ENCODE measurements around the gene TFRC.
"Not testable (repeated sequence)": the region's sequence is repeated elsewhere in the genome, so short reads cannot be mapped to it uniquely, and the experiment has no call there.

TFRC gene

GRCh38 chr3:196047391-196048030, 34.4 kb downstream of the TFRC start:
- no peak for DNase-seq

DNA sequence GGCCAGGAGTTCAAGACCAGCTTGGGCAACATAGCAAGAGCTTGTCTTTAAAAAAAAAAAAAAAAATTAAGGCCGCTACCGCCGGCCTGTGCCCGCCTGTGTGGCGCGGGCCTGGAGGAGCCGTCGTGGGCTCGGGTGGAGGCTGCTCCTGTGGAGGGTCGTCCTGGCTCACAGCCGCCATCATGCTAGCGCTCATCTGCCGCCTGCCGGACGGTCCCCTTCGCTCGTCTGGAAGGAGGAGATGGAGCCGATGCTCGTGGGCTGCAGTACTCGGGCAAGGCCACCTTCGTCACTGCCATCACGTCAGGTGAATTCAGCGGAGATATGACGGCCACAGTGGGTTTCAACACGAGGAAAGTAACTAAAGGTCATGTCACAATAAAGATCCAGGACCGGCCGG, 37.4 kb downstream of the TFRC start:
- no peak for DNase-seq

- DNase-seq: no peak
Observed at GRCh38 chr3:196042673-196043072, 39.2 kb downstream of the TFRC start.

DNA sequence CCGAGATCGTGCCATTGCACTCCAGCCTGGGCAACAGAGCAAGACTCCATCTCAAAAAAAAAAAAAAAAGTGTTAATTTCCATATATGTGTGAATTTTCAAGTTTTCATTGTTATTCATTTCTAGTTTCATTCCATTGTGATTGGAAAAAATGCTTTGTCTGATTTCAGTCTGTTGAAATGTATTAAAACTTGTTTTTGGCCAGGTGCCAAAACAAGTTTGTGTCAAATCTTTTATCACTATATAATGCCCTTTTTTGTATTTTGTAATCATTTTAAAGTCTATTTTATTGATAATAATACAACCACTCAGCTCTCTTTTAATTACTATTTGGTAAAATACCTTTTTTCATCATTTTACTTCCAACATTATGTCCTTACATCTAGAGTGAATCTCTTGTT, 42.5 kb downstream of the TFRC start:
- no peak for DNase-seq

DNA sequence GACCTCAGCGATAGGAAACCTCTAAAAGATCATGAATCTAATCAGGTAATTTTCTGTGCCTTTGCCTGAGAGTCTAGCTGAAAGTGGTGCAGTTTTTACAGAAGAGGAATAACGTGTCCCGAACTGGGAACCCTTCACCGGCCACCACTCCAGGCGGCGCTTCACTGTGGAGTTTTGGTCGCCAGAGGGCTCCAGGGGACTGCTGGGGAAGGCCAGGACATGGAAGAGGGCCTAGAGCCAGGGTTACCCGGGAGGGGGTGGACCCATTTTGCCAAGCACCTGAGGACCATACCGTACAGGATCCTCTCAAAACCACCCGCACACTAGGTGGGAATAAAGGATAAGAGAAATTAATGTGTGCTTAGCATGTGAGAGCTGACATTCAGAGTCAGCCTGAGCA, 55.8 kb downstream of the TFRC start:
- not testable (repeated sequence) for DNase-seq

GRCh38 chr3:196024968-196025367, 56.9 kb downstream of the TFRC start:
- no peak for DNase-seq

DNA sequence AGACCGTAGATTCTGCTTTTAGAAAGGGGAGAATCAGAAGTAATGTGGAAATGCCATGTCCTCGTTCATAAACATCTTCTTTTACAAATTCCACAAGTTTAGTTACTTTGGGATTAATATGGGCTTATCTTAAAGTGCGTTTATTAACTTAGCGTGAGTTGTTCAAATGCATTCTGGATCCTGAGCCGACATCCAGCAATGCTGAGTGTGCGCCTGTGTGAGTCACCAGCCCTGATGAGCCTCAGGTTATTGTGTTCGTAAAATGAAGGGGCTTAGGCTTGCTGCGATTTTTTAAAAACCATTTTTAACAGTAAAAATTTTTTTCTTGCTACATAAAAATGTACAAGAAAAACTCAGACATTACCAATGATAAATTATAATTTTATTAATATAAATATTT, 57.9 kb downstream of the TFRC start:
- DNase-seq: no peak

DNA sequence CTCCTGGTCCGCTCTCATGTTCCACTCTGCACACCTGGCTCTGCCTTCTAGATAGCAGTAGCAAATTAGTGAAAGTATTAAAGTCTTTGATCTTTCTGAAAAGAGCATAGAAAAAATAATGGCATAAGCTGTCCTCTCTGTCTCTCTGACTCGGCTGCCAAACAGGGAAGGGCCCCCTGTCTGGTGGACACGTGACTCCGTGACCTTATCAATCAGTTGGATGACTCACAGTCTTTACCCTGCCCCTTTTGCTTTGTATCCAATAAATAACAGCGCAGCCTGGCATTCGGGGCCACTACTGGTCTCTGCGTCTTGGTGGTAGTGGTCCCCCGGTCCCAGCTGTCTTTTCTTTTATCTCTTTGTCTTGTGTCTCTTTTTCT, 59.4 kb downstream of the TFRC start:
- not testable (repeated sequence) for DNase-seq

DNA sequence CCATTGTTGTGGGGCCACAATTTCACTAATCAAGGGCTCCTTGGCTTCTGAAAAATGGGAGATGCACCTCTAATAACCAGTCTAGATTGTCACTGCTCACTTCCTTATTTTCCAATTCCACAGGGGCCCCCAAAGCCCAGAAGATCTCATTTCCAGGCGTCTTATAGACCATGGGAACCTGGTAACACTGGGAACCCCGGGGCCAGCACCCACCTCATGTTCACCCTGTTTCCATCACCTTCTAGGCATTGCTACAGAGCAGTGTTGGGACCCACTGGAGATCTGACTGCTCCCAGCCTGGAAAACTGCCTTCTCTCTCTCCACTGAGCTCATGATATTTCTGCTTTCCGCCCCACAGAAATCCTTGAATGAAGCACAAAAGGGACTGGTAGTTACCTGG, 61.5 kb downstream of the TFRC start:
- no peak for DNase-seq

DNA sequence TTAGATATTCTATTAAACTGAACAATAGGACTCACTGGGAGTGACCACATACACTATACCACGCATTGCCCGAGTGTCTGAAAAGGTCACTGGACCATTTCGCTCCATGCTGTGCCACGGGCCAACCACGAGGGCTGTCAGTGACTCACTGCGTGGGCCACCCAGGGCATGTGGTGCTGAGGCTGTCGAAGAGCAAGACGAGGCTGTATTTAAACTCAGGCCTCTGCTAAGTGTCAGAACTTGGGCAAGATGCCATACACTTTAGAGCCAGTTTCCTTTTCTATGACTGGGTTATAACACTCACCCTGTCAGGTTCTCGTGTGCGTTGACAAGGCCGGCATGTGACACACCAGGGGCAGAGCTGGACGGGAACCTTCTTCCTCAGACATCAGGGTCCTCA, 62.3 kb downstream of the TFRC start:
- not testable (repeated sequence) for DNase-seq

- DNase-seq: not testable (repeated sequence)
Observed at GRCh38 chr3:196018159-196018558, 63.7 kb downstream of the TFRC start.

DNA sequence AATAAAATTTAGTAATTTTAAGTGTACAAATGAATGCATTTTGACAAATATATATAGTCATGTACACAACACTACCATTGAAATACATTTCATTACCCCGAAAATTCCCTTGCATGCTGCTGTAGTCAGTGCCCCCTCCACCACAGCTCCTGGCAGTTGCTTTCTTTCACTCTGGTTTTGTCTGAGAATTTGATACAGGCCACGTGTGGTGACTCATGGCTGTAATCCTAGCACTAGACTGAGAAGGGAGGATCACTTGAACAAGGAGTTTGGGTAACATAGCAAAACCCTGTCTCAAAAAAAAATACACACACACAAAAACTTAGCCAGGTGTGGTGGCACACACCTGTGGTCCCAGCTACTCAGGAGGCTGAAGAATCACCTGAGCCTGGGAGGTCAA, 65.4 kb downstream of the TFRC start:
- DNase-seq: no peak

- no peak for DNase-seq
Observed at GRCh38 chr3:196016059-196016458, 65.8 kb downstream of the TFRC start.

DNA sequence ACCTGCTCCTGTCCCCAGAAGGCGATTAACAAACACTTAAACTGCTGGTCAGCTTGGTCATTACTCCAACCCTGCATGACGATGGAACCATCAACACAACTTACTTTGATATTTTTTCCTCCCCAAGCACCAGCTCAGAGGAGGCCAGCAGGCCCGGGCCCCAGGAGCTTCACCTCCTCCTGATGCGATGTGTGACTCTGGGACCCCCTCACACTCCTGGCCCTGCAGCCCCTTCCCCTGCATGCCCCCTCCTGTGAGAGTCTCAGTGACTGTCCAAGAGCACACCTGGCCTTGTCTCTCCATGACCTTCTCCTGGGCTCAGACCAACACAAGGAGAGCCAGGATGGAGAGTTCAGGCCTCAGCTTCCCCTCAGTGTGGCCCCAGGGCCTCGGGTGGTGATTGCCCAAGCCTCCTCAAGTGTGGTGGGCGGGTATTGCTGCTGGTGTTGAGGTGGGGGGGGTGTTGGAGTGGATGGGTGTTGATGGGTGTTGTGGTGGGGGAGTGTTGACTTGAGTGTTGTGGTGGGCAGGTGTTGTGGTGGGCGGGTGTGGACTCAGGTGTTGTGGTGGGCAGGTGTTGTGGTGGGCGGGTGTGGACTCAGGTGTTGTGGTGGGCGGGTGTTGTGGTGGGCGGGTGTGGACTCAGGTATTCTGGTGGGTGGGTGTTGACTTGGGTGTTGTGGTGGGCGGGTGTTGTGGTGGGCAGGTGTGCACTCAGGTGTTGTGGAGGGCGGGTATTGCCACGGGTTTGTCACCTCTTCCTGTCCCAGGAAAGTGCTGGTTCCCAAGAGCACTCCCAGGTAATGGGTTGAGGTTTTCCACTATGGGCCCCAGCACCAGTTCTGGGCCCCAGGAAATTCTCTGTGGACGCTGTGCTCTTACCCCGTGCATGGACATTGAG, 68.1 kb downstream of the TFRC start:
- DNase-seq: no peak

DNA sequence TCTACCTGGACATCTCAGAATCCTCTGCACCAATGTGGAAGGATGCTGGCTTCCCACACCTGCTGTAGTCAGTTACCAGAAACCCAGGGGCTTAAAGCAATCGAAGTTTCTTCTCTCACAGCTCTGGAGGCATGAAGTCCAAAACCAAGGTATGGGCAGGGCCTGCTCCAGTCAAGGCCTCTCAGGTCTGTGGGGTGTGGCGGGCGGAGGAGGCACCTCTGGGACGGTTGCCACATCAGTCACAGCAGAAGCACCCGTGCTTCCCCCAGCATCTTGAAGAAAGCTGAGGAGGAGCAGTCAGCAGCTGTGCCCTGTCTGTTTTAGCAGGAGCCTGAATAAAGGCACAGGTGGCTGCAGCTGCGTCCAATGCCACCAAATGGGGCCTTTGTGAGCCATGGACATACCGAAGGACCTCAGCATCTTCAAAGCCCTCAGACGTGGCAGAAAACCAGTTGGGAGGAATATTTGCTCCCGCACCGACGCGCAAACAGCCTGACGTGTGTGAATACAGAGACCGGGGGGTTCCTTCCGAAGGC, 68.9 kb downstream of the TFRC start:
- no peak for DNase-seq

GRCh38 chr3:196012481-196012880, 69.4 kb downstream of the TFRC start:
- DNase-seq: no peak

- no peak for DNase-seq
Observed at GRCh38 chr3:196009456-196009855, 72.4 kb downstream of the TFRC start.

- no peak for DNase-seq
Observed at GRCh38 chr3:196008929-196009328, 73.0 kb downstream of the TFRC start.

- DNase-seq: no peak
Observed at GRCh38 chr3:196008387-196008786, 73.5 kb downstream of the TFRC start.

DNA sequence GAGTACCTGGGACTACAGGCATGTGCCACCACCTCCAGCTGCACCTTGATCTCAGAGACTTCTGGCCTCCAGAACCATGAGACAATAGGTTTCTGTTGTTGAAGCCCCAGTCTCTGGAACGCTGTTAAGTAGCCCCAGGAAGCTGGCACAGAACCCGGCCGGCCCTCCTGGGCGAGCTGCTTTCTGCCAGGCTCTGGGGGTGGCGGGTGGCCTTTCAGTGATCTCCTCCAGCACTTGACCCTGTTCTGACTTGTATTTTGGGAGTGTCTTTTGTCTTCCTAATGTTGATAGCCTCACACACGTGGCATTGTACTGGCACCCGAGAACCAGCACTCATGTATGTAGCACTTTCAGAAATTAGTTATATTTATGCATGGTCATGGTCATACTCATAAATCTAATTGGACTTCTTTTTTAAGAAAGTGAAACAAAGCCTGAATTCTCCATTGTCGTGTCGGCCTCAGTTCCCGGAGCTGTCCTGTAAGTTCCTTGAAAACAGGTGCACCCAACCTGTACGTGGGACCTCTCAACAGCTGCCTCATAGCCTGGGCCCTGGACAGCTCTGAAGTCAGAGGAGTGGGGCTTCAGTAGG, 74.0 kb downstream of the TFRC start:
- no peak for DNase-seq

- not testable (repeated sequence) for DNase-seq
Observed at GRCh38 chr3:196005338-196005737, 76.6 kb downstream of the TFRC start.

DNA sequence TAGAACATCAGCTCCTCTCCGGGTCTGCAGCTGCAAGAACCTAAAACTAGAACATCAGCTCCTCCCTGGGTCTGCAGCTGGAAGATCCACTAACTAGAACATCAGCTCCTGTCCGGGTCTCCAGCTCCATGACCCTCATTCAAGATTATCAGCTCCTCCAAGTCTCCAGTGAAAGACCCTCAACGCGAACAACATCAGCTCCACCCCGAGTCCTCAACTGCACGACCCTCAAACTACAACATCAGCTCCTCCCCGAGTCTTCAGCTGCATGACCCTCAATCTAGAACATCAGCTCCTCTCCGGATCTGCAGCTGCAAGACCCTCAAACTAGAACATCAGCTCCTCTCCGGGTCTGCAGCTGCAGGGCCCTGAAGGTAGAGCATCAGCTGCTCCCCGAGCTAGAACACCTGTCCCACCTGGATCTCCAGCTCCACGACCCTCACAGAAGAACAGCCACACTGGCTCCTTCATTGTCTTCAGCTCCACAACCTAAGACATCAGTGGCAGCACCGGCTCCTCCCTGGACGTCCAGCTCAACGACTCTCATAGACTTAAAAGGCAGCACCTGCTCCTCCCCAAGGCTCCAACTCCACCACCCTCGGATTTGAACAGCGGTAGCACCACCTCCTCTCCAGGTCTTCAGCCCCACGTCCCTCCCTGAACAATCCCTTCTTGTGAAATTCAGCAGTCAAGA, 77.4 kb downstream of the TFRC start:
- DNase-seq: not testable (repeated sequence)

DNA sequence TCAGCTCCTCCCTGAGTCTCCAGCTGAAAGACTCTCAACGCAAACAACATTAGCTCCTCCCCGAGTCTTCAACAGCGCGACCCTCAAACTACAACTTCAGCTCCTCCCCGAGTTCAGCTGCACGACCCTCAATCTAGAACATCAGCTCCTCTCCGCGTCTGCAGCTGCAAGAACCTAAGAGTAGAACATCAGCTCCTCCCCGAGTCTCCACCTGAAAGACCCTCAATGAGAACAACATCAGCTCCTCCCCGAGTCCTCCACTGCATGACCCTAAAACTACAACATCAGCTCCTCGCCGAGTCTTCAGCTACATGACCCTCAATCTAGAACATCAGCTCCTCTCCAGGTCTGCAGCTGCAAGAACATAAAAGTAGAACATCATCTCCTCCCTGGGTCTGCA, 78.3 kb downstream of the TFRC start:
- DNase-seq: no peak

All from GF-D8 (cell line).